ENCODE data around the gene ZNF268. TPM values are rescaled to one million over a fixed set of nuclear protein-coding genes. Genes with fewer than 3 reads are reported as not detected.

ZNF268 gene
- total RNA-seq, 1 donor from 2014 or later = 7.0 TPM

- no peak for TF ChIP-seq CTCF (conservative IDR thresholded peaks at IDR 0.05; ENCODE audit: low read depth, low read length)
- no peak for DNase-seq (ENCODE audit: low read depth)
- no peak overlapping the region for H3K4me3 ChIP-seq (ENCODE audit: low read depth, low read length)
Observed at GRCh38 chr12:133204264-133204603, 22.9 kb downstream of the ZNF268 start.

- no peak for DNase-seq (ENCODE audit: low read depth)
- no peak overlapping the region for H3K4me3 ChIP-seq (ENCODE audit: low read depth, low read length)
- TF ChIP-seq CTCF (conservative IDR thresholded peaks at IDR 0.05; ENCODE audit: low read depth, low read length) = no peak
Observed at GRCh38 chr12:133206390-133206789, 25.1 kb downstream of the ZNF268 start.

GRCh38 chr12:133215724-133216123, 34.4 kb downstream of the ZNF268 start:
- TF ChIP-seq CTCF (conservative IDR thresholded peaks at IDR 0.05; ENCODE audit: low read depth, low read length) = no peak
- no peak for DNase-seq (ENCODE audit: low read depth)
- H3K4me3 ChIP-seq (ENCODE audit: low read depth, low read length) = no peak overlapping the region

- H3K4me3 ChIP-seq (ENCODE audit: low read depth, low read length) = no peak overlapping the region
- no peak for DNase-seq (ENCODE audit: low read depth)
- no peak for TF ChIP-seq CTCF (conservative IDR thresholded peaks at IDR 0.05; ENCODE audit: low read depth, low read length)
Observed at GRCh38 chr12:133217219-133217618, 35.9 kb downstream of the ZNF268 start.

GRCh38 chr12:133220521-133220920, 39.2 kb downstream of the ZNF268 start:
- TF ChIP-seq CTCF (conservative IDR thresholded peaks at IDR 0.05; ENCODE audit: low read depth, low read length) = no peak
- DNase-seq (ENCODE audit: low read depth) = no peak
- no peak overlapping the region for H3K4me3 ChIP-seq (ENCODE audit: low read depth, low read length)

- no peak overlapping the region for H3K4me3 ChIP-seq (ENCODE audit: low read depth, low read length)
- DNase-seq (ENCODE audit: low read depth) = no peak
- no peak for TF ChIP-seq CTCF (conservative IDR thresholded peaks at IDR 0.05; ENCODE audit: low read depth, low read length)
Observed at GRCh38 chr12:133221241-133221640, 39.9 kb downstream of the ZNF268 start.

GRCh38 chr12:133222211-133222610, 40.9 kb downstream of the ZNF268 start:
- no peak overlapping the region for H3K4me3 ChIP-seq (ENCODE audit: low read depth, low read length)
- DNase-seq (ENCODE audit: low read depth) = no peak
- no peak for TF ChIP-seq CTCF (conservative IDR thresholded peaks at IDR 0.05; ENCODE audit: low read depth, low read length)

Data from epithelial cell of proximal tubule (primary cell).